IPS-20b (cell line): ENCODE measurements around the gene OAS2.

Source experiments
- H3K27ac ChIP-seq: one replicate; pipeline ENCODE4 v1.5.1; 2013; ENCODE audit warnings: low read length
- H3K27me3 ChIP-seq: 2 replicates; pipeline ENCODE4 v1.6.1; 2013; ENCODE audit warnings: mild to moderate bottlenecking, low read length, inconsistent platforms; ENCODE audit not compliant: insufficient read depth
- H3K36me3 ChIP-seq: 2 replicates; pipeline ENCODE4 v1.6.1; 2013; ENCODE audit warnings: low read depth, mild to moderate bottlenecking, inconsistent platforms, low read length, moderate library complexity; ENCODE audit not compliant: insufficient read depth
- H3K4me1 ChIP-seq: 2 replicates; pipeline ENCODE4 v1.6.1; 2013; ENCODE audit warnings: mild to moderate bottlenecking, control low read depth, inconsistent platforms, low read length, moderate library complexity; ENCODE audit not compliant: insufficient read depth
- H3K4me3 ChIP-seq: 2 replicates; pipeline ENCODE4 v1.5.1; 2013; ENCODE audit warnings: mild to moderate bottlenecking, low read length, inconsistent platforms
- H3K9ac ChIP-seq: 2 replicates; pipeline ENCODE4 v1.6.1; 2013; ENCODE audit warnings: low read depth, mild to moderate bottlenecking, inconsistent platforms, low read length, moderate library complexity
- H3K9me3 ChIP-seq: 2 replicates; pipeline ENCODE4 v1.6.1; 2013; ENCODE audit warnings: mild to moderate bottlenecking, low read depth, low read length, inconsistent platforms; ENCODE audit not compliant: insufficient read depth

OAS2 gene

DNA sequence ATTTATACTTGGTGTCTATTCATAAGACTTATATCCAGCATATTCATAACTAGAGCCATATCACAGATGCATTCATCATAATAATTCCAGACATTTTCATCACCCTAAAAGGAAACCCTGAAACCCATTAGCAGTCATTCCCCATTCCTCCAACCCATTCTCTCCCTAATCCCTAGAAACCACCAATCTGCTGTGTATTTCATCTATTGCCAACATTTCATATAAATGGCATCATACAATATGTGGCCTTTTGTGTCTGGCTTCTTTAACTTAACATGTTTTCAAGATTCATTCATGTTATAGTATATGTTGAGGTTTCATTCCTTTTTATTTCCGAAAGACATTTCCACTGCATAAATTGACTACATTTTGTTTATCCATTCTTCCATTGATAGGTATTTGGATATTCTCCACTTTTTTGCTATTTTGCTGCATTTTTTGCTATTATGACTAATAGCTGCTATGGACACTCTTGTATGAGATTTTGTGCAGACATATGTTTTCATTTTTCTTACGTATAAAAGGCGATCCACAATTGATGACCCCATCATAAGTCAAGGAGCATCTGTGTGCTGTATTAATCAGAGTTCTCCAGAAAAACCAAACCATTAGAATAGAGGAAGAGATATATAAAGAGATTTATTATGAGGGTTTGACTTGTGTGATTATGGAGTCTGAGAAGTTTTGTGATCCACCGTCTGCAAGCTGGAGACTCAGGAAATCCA lies 5.1 kb upstream of the OAS2 start:
- no peaks in the 10 kb centered on the region for H3K9me3 ChIP-seq
- no peaks in the 10 kb centered on the region for H3K4me1 ChIP-seq
- H3K9ac ChIP-seq = no peak overlapping the region
- no peaks in the 10 kb centered on the region for H3K36me3 ChIP-seq
- H3K27me3 ChIP-seq = no peaks in the 10 kb centered on the region
- no peak overlapping the region for H3K4me3 ChIP-seq
- no peak overlapping the region for H3K27ac ChIP-seq

DNA sequence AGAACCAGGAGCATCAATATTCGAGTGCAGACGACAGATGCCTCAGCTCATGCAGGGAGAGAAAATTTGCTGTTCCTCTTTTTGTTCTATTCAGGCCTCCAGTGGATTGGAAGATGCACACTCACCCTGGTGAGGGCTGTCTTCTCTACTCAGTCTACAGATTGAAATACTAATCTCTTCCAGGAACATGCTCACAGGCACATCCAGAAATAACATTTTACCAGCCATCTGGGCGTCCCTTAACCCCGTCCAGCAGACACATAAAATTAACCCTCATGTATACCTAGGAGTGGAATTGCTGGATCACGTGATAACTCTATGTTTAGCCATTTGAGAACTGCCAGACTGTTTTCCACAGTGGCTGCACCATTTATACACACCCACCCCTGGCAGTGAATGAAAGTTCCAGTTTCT lies 4.5 kb upstream of the OAS2 start:
- Histone ChIP-seq H3K27me3 (no peaks in the 10 kb centered on the region), H3K4me3 (no peak overlapping the region), H3K27ac (no peak overlapping the region), H3K9me3 (no peaks in the 10 kb centered on the region), H3K36me3 (no peaks in the 10 kb centered on the region), H3K4me1 (no peaks in the 10 kb centered on the region), H3K9ac (no peak overlapping the region)

DNA sequence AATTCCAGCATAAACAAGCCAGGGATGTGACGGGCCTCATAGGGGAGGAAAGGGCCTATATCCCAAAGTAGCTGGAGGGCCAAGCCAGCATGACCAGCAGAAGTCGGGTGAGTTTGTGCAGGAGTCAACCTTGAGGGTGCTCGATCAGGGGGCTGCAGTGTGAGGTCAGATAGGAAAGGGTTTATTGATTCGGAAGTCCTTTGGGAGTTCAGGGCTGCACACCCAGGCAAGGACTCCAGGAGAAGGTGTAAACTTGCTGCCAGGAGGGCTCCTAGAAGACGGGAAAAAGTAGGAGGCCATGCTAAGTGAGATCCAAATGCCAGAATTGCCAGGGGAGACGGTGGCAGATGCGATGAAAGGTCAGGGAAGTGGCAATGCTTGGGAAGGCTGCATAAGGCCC lies 3.4 kb upstream of the OAS2 start:
- Histone ChIP-seq H3K36me3 (no peaks in the 10 kb centered on the region), H3K4me1 (no peaks in the 10 kb centered on the region), H3K4me3 (no peak overlapping the region), H3K27ac (no peak overlapping the region), H3K27me3 (no peaks in the 10 kb centered on the region), H3K9me3 (no peaks in the 10 kb centered on the region), H3K9ac (no peak overlapping the region)

- H3K4me3 ChIP-seq = no peak overlapping the region
- no peak overlapping the region for H3K9ac ChIP-seq
- H3K27me3 ChIP-seq = no peaks in the 10 kb centered on the region
Observed at GRCh38 chr12:112977139-112977538, 1.2 kb upstream of the OAS2 start.

GRCh38 chr12:112977641-112978040 lies 678 bp upstream of the OAS2 start:
- Histone ChIP-seq H3K36me3 (no peaks in the 10 kb centered on the region), H3K9ac (no peak overlapping the region), H3K27me3 (no peaks in the 10 kb centered on the region), H3K9me3 (no peaks in the 10 kb centered on the region), H3K27ac (no peak overlapping the region), H3K4me3 (no peak overlapping the region), H3K4me1 (no peaks in the 10 kb centered on the region)

More at GRCh38 chr12:112977139-112977538, 1.2 kb upstream of the OAS2 start:
- Histone ChIP-seq H3K27ac (no peak overlapping the region), H3K9me3 (no peaks in the 10 kb centered on the region), H3K36me3 (no peaks in the 10 kb centered on the region), H3K4me1 (no peaks in the 10 kb centered on the region)

DNA sequence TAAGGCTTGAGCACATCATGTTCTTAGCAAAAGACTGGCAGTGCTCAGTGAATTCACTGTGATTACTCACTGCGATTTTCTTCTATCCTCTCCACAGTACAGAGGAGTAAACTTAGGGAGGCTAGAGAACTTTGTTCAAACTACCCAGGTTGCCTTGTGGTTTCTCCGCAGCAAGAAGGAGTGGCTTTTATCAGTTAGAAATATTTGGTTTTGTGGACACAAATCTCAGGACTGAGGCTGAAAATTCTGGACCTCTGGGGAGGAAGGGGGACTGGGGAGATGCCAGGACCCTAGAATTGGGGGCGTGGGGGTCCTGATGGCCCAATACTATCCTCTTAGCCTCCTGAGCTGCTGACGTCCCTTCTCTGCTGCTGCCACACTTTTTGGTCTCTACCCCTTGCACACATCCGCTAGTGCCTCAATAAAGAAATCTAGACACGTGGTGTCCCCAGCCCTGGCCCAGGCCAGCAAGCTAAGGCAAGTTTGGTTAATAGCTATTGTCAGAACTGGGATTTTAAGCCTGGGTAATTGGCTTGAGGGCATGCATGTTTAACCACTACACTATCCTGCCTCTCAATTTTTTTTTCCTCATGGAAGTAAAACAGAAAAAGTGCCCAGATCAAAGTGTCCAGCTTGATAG lies 842 bp downstream of the OAS2 start:
- H3K4me3 ChIP-seq = no peak overlapping the region
- H3K9me3 ChIP-seq = no peaks in the 10 kb centered on the region
- no peak overlapping the region for H3K9ac ChIP-seq
- H3K4me1 ChIP-seq = no peaks in the 10 kb centered on the region
- no peak overlapping the region for H3K27ac ChIP-seq
- H3K36me3 ChIP-seq = no peaks in the 10 kb centered on the region
- no peaks in the 10 kb centered on the region for H3K27me3 ChIP-seq

DNA sequence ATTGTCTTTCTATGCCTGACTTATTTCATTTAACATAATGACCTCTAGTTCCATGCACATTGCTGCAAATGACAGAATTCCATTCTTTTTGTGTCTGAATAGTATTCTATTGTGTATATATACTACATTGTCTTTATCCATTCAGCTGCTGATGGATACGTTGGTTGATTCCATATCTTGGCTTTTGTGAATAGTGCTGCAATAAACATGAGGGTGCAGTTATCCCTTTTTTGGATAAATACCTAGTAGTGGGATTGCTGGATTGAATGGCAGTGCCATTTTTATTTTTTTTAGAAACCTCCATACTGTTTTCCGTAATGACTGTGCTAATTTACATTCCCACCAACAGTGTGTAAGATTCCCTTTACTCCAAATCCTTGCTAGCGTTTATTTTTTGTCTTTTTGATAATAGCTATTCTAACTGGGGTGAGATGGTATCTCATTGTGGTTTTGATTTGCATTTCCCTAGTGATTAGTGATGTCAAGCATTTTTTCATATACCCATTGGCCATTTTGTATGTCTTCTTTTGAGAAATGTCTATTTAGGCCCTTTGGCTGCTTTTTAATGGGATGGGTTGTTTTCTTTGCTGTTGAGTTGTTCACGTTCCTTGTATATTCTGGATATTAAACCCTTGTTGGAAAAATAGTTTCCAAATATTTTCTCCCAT lies 2.3 kb downstream of the OAS2 start:
- peaks cover 5% of the 10 kb centered on the region; the same call in 1 of the 2 replicates for H3K9me3 ChIP-seq
- H3K4me1 ChIP-seq = no peaks in the 10 kb centered on the region
- no peak overlapping the region for H3K9ac ChIP-seq
- no peak overlapping the region for H3K27ac ChIP-seq
- H3K36me3 ChIP-seq = no peaks in the 10 kb centered on the region
- no peak overlapping the region for H3K4me3 ChIP-seq
- no peaks in the 10 kb centered on the region for H3K27me3 ChIP-seq

DNA sequence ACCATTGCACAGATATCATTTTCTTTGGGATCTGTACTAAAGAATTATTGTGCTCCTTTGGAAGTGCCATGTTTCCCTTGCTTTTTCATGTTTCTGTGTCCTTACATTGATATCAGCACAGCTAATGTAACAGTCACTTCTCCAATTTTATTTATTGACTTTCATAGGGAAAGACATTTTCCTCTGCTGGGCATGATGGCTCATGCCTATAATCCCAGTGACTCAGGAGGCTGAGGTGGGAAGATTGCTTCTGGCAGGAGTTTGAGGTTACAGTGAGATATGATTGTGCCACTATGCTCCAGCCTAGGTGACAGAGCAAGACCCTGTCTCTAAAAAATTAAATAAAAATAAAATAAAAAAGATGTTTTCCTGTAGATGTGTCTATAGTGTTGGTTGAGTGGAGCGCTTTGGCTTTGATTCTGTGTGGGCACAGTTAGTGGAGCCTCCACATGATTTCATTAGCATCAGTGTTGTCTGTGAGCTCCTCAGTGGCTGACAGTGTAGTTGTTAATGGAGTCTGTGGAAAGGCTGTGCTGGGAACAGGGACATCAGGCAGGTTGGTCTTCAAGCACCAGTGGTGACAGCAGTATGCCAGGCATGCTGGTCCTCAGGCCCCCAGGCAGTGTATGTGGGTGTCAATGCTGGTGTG lies 7.4 kb downstream of the OAS2 start:
- Histone ChIP-seq H3K27ac (no peak overlapping the region), H3K27me3 (no peaks in the 10 kb centered on the region), H3K9ac (no peak overlapping the region), H3K9me3 (peaks cover 5% of the 10 kb centered on the region; the same call in 1 of the 2 replicates), H3K4me3 (no peak overlapping the region), H3K4me1 (peaks cover 5% of the 10 kb centered on the region; the same call in 1 of the 2 replicates), H3K36me3 (no peaks in the 10 kb centered on the region)

- H3K9me3 ChIP-seq = peaks cover 5% of the 10 kb centered on the region; the same call in 1 of the 2 replicates
- H3K4me3 ChIP-seq = no peak overlapping the region
- no peaks in the 10 kb centered on the region for H3K36me3 ChIP-seq
- no peaks in the 10 kb centered on the region for H3K27me3 ChIP-seq
- no peak overlapping the region for H3K9ac ChIP-seq
- H3K4me1 ChIP-seq = peaks cover 5% of the 10 kb centered on the region; the same call in 1 of the 2 replicates
- H3K27ac ChIP-seq = no peak overlapping the region
Observed at GRCh38 chr12:112986291-112986800, 8.0 kb downstream of the OAS2 start.

DNA sequence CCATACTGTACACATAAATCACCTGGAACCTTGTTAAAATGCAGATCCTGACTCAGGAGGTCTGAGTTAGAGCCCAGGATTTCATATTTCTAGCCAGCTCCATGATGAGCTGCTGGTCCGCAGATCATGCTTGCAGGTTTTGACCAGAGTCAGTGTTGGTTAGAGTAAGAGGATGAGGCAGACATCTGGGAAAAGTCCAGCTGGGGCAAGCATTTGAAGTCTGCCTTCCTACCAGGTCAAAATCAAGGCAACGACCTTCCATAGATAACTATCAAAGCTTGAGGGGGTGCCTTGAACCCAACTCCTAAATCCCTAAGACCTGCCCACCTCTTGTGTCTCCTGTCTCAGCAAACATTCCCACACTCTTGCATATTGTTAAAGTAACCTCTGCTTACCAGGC lies 9.2 kb downstream of the OAS2 start:
- no peaks in the 10 kb centered on the region for H3K27me3 ChIP-seq
- no peaks in the 10 kb centered on the region for H3K36me3 ChIP-seq
- no peak overlapping the region for H3K9ac ChIP-seq
- no peak overlapping the region for H3K4me3 ChIP-seq
- H3K4me1 ChIP-seq = peaks cover 5% of the 10 kb centered on the region; the same call in 1 of the 2 replicates
- peaks cover 5% of the 10 kb centered on the region; the same call in 1 of the 2 replicates for H3K9me3 ChIP-seq
- no peak overlapping the region for H3K27ac ChIP-seq

- H3K4me1 ChIP-seq = peaks cover 5% of the 10 kb centered on the region; the same call in 1 of the 2 replicates
- H3K36me3 ChIP-seq = no peaks in the 10 kb centered on the region
- H3K27ac ChIP-seq = no peak overlapping the region
Observed at GRCh38 chr12:112988224-112988623, 9.9 kb downstream of the OAS2 start.

More at GRCh38 chr12:112988224-112988623, 9.9 kb downstream of the OAS2 start:
- Histone ChIP-seq H3K27me3 (no peaks in the 10 kb centered on the region), H3K9ac (no peak overlapping the region), H3K4me3 (no peak overlapping the region), H3K9me3 (peaks cover 5% of the 10 kb centered on the region; the same call in 1 of the 2 replicates)
